ENCODE measurements around the gene CARD11.
A peak's percentile ranks its signal among the peaks of the same experiment; 100 is the strongest.
"Not testable (repeated sequence)": the region's sequence is repeated elsewhere in the genome, so short reads cannot be mapped to it uniquely, and the experiment has no call there.

Gene CARD11

GRCh38 chr7:3042861-3043489 lies 692 bp downstream of the CARD11 start:
- no peaks in the 10 kb centered on the region for H3K36me3 Mint-ChIP-seq (ENCODE audit: low read depth)
- no peak for TF ChIP-seq CTCF (IDR thresholded peaks at IDR 0.05)
- peak overlapping the region; percentile 56 for H3K4me3 Mint-ChIP-seq
- H3K27ac Mint-ChIP-seq, result no peak overlapping the region
- H3K4me1 Mint-ChIP-seq, result peaks cover 22% of the 10 kb centered on the region
- DNase-seq, result no peak
- peaks cover 28% of the 10 kb centered on the region for H3K27me3 Mint-ChIP-seq (ENCODE audit: low read depth, poor library complexity)
- peaks cover 3% of the 10 kb centered on the region for H3K9me3 Mint-ChIP-seq

- peaks cover 3% of the 10 kb centered on the region for H3K9me3 Mint-ChIP-seq
- no peak for DNase-seq
- no peaks in the 10 kb centered on the region for H3K36me3 Mint-ChIP-seq (ENCODE audit: low read depth)
Observed at GRCh38 chr7:3041986-3042675, 1.5 kb downstream of the CARD11 start.

GRCh38 chr7:3039787-3040186 lies 3.9 kb downstream of the CARD11 start:
- Mint-ChIP-seq H3K36me3 (ENCODE audit: low read depth) (no peaks in the 10 kb centered on the region), H3K4me3 (no peak overlapping the region)

More at GRCh38 chr7:3041986-3042675, 1.5 kb downstream of the CARD11 start:
- H3K27me3 Mint-ChIP-seq (ENCODE audit: low read depth, poor library complexity), result peaks cover 28% of the 10 kb centered on the region
- peak overlapping the region; percentile 21 for H3K27ac Mint-ChIP-seq
- peak overlapping the region; percentile 55 for H3K4me3 Mint-ChIP-seq
- H3K4me1 Mint-ChIP-seq, result peaks cover 22% of the 10 kb centered on the region
- TF ChIP-seq CTCF (IDR thresholded peaks at IDR 0.05), result no peak

GRCh38 chr7:3038011-3038410 lies 5.7 kb downstream of the CARD11 start:
- not testable (repeated sequence) for H3K4me3 Mint-ChIP-seq; H3K27ac Mint-ChIP-seq; DNase-seq; H3K36me3 Mint-ChIP-seq (ENCODE audit: low read depth); H3K9me3 Mint-ChIP-seq
- H3K27me3 Mint-ChIP-seq (ENCODE audit: low read depth, poor library complexity), result peaks cover 14% of the 10 kb centered on the region
- H3K4me1 Mint-ChIP-seq, result peaks cover 28% of the 10 kb centered on the region

More at GRCh38 chr7:3039787-3040186, 3.9 kb downstream of the CARD11 start:
- DNase-seq, result no peak
- H3K9me3 Mint-ChIP-seq, result peaks cover 3% of the 10 kb centered on the region
- peaks cover 18% of the 10 kb centered on the region for H3K27me3 Mint-ChIP-seq (ENCODE audit: low read depth, poor library complexity)
- no peak overlapping the region for H3K27ac Mint-ChIP-seq
- TF ChIP-seq CTCF (IDR thresholded peaks at IDR 0.05), result no peak
- peaks cover 21% of the 10 kb centered on the region for H3K4me1 Mint-ChIP-seq

- no peak overlapping the region for H3K4me3 Mint-ChIP-seq
- no peak for TF ChIP-seq CTCF (IDR thresholded peaks at IDR 0.05)
Observed at GRCh38 chr7:3037259-3037658, 6.4 kb downstream of the CARD11 start.

GRCh38 chr7:3034591-3035150 lies 9.0 kb downstream of the CARD11 start:
- Mint-ChIP-seq H3K36me3 (ENCODE audit: low read depth) (no peaks in the 10 kb centered on the region), H3K4me1 (peaks cover 26% of the 10 kb centered on the region), H3K9me3 (no peaks in the 10 kb centered on the region), H3K27me3 (ENCODE audit: low read depth, poor library complexity) (peaks cover 6% of the 10 kb centered on the region), H3K4me3 (no peak overlapping the region), H3K27ac (no peak overlapping the region)
- no peak for TF ChIP-seq CTCF (IDR thresholded peaks at IDR 0.05)
- no peak for DNase-seq

More at GRCh38 chr7:3037259-3037658, 6.4 kb downstream of the CARD11 start:
- Mint-ChIP-seq H3K27ac (no peak overlapping the region), H3K9me3 (peaks cover 3% of the 10 kb centered on the region), H3K27me3 (ENCODE audit: low read depth, poor library complexity) (peaks cover 15% of the 10 kb centered on the region), H3K36me3 (ENCODE audit: low read depth) (no peaks in the 10 kb centered on the region), H3K4me1 (peaks cover 28% of the 10 kb centered on the region)
- no peak for DNase-seq

All from nephron progenitor cell (in vitro differentiated cells).